ENCODE results near the gene SEC14L5. TPM values are rescaled to one million over a fixed set of nuclear protein-coding genes. Genes with fewer than 3 reads are reported as not detected.
A peak's percentile ranks its signal among the peaks of the same experiment; 100 is the strongest.

SEC14L5 gene
- total RNA-seq, 1 experiment from 2014 or later: 0.27 TPM

DNA sequence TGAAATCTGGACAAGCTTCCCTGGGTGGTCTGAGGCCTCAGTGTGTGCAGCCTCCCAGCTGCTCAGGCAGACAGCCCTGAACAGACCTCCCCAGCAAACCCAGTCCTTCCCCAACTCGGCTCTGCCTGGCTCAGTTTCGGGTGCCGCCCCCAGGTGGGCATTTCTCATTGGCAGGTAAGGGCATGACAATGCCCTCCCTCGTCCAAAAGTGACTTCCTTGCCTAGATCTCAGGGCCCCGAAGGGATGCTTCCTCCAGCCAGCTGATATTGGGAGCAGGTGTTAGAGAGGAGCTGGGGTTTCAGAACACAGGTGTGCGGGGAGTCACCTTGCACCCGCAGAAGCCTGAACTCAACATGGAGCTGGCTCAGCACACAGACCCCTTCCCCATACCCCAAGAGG lies 17.4 kb upstream of the SEC14L5 start:
- Histone ChIP-seq H3K27ac (ENCODE audit: low read depth, low read length) (no peak overlapping the region; the same call in 1 of the 2 replicates), H3K9ac (ENCODE audit: low read length) (no peak overlapping the region), H3K4me1 (ENCODE audit: control insufficient read depth in 1 of 2, insufficient read depth in 2 of 2, low read length in 2 of 2) (peaks cover 55 to 92% of the 10 kb centered on the region in 2 experiments), H3K9me3 (ENCODE audit: control insufficient read depth in 1 of 2, insufficient read depth in 1 of 2, low read depth in 1 of 2, low read length in 2 of 2) (no peaks in the 10 kb centered on the region), H3K79me2 (ENCODE audit: insufficient read depth, low read length) (no peaks in the 10 kb centered on the region; the same call in 1 of the 2 replicates), H3K36me3 (ENCODE audit: control insufficient read depth in 1 of 2, insufficient read depth in 2 of 2, low read length in 2 of 2) (no peaks in the 10 kb centered on the region), H4K20me1 (ENCODE audit: insufficient read depth) (no peaks in the 10 kb centered on the region), H3K9me2 (ENCODE audit: insufficient read depth) (no peaks in the 10 kb centered on the region), H3K4me3 (replicated peaks in 1 of 2; ENCODE audit: low read depth in 1 of 2, low read length in 2 of 2) (no peak overlapping the region), H3K4me2 (ENCODE audit: low read length) (peak overlapping the region; percentile 58), H2AFZ (ENCODE audit: low read depth, low read length, poor library complexity, severe bottlenecking) (no peak overlapping the region), H3K27me3 (ENCODE audit: insufficient read depth, low read length) (no peaks in the 10 kb centered on the region)
- RAD21 ChIA-PET (ENCODE audit: low non-redundant PET in 1 of 2, low total read pairs in 2 of 2, uncharacterized antibody in 2 of 2, unreplicated experiment in 2 of 2): no interaction called here
- POLR2A ChIA-PET: no interaction called here
- intact Hi-C loops (cut with micrococcal nuclease): loop anchor here (5.0 kb wide), 2 partner anchors 208 to 318 kb away; partner anchors contain the start of genes ANKS3, DNAAF8 and MGRN1
- DNase-seq (ENCODE audit: low read depth, low spot score) (no peak), ATAC-seq (no peak)
- no peak for TF ChIP-seq JUND (IDR thresholded peaks at IDR 0.05)
- TF ChIP-seq POLR2A (IDR thresholded peaks at IDR 0.05; ENCODE audit: borderline replicate concordance, extremely low read depth, insufficient read depth, insufficient read length): no peak
- TF ChIP-seq ZNF274 (IDR thresholded peaks at IDR 0.05; ENCODE audit: low read depth, low read length): no peak
- TF ChIP-seq, protein P1, sequence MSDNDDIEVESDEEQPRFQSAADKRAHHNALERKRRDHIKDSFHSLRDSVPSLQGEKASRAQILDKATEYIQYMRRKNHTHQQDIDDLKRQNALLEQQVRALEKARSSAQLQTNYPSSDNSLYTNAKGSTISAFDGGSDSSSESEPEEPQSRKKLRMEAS (IDR thresholded peaks at IDR 0.05): no peak
- no peak for TF ChIP-seq SP1 (IDR thresholded peaks at IDR 0.05; ENCODE audit: low read depth)
- no peak for TF ChIP-seq CEBPB (IDR thresholded peaks at IDR 0.05; ENCODE audit: low read depth)
- TF ChIP-seq, protein P2, sequence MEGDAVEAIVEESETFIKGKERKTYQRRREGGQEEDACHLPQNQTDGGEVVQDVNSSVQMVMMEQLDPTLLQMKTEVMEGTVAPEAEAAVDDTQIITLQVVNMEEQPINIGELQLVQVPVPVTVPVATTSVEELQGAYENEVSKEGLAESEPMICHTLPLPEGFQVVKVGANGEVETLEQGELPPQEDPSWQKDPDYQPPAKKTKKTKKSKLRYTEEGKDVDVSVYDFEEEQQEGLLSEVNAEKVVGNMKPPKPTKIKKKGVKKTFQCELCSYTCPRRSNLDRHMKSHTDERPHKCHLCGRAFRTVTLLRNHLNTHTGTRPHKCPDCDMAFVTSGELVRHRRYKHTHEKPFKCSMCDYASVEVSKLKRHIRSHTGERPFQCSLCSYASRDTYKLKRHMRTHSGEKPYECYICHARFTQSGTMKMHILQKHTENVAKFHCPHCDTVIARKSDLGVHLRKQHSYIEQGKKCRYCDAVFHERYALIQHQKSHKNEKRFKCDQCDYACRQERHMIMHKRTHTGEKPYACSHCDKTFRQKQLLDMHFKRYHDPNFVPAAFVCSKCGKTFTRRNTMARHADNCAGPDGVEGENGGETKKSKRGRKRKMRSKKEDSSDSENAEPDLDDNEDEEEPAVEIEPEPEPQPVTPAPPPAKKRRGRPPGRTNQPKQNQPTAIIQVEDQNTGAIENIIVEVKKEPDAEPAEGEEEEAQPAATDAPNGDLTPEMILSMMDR (IDR thresholded peaks at IDR 0.05 in 2 of 3, conservative IDR thresholded peaks at IDR 0.05 in 1 of 3; ENCODE audit: borderline replicate concordance in 1 of 3, insufficient read depth in 1 of 3, low read depth in 2 of 3, low read length in 2 of 3): no peak
- no peak for TF ChIP-seq FOSL1 (IDR thresholded peaks at IDR 0.05; ENCODE audit: low read depth)
- no peak for TF ChIP-seq EGR1 (IDR thresholded peaks at IDR 0.05; ENCODE audit: low read depth)
- TF ChIP-seq ZFX (IDR thresholded peaks at IDR 0.05): no peak
- TF ChIP-seq, protein P3, sequence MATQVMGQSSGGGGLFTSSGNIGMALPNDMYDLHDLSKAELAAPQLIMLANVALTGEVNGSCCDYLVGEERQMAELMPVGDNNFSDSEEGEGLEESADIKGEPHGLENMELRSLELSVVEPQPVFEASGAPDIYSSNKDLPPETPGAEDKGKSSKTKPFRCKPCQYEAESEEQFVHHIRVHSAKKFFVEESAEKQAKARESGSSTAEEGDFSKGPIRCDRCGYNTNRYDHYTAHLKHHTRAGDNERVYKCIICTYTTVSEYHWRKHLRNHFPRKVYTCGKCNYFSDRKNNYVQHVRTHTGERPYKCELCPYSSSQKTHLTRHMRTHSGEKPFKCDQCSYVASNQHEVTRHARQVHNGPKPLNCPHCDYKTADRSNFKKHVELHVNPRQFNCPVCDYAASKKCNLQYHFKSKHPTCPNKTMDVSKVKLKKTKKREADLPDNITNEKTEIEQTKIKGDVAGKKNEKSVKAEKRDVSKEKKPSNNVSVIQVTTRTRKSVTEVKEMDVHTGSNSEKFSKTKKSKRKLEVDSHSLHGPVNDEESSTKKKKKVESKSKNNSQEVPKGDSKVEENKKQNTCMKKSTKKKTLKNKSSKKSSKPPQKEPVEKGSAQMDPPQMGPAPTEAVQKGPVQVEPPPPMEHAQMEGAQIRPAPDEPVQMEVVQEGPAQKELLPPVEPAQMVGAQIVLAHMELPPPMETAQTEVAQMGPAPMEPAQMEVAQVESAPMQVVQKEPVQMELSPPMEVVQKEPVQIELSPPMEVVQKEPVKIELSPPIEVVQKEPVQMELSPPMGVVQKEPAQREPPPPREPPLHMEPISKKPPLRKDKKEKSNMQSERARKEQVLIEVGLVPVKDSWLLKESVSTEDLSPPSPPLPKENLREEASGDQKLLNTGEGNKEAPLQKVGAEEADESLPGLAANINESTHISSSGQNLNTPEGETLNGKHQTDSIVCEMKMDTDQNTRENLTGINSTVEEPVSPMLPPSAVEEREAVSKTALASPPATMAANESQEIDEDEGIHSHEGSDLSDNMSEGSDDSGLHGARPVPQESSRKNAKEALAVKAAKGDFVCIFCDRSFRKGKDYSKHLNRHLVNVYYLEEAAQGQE (IDR thresholded peaks at IDR 0.05; ENCODE audit: low read depth): no peak
- no peak for TF ChIP-seq POLR2AphosphoS5 (IDR thresholded peaks at IDR 0.05; ENCODE audit: low read depth, low read length)
- CTCF ChIA-PET: no interaction called here
- no TSS peak for BruUV-seq (replicated peaks)
